GM18909 (cell line): ENCODE results near the gene GNG7.
A peak's percentile ranks its signal among the peaks of the same experiment; 100 is the strongest.
"Not testable (repeated sequence)": the region's sequence is repeated elsewhere in the genome, so short reads cannot be mapped to it uniquely, and the experiment has no call there.

Experiments used
- ATAC-seq: cut with Tn5 transposase; IDR thresholded peaks from one replicate; pipeline ENCODE4 v1.9.1; 2021; ENCODE audit warnings: mild to moderate bottlenecking; ENCODE audit not compliant: unreplicated experiment, poor library complexity

GNG7 gene

GRCh38 chr19:2609034-2609388 is 93.5 kb downstream of the GNG7 start:
- not testable (repeated sequence) for ATAC-seq

GRCh38 chr19:2608602-2608922 is 93.9 kb downstream of the GNG7 start:
- ATAC-seq, result no peak

- peak; percentile 42 for ATAC-seq
Measured at GRCh38 chr19:2607712-2608601, 94.5 kb downstream of the GNG7 start.

DNA sequence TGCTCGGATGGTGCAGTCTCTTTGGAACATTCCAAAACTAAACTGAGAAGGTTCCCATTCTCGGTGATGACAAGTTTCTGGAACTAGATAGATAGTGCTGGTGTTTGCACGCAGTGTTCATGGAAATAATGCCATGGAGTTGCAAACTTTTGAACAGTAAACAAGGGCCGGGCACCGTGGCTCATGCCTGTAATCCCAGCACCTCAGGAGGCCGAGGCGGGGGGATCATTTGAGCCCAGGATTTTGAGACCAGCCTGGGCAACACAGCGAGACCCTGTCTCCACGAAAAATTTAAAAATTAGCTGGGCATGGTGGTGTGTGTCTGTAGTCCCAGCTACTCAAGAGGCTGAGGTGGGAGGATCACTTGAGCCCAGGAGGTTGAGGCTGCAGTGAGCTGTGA is 95.7 kb downstream of the GNG7 start:
- not testable (repeated sequence) for ATAC-seq

DNA sequence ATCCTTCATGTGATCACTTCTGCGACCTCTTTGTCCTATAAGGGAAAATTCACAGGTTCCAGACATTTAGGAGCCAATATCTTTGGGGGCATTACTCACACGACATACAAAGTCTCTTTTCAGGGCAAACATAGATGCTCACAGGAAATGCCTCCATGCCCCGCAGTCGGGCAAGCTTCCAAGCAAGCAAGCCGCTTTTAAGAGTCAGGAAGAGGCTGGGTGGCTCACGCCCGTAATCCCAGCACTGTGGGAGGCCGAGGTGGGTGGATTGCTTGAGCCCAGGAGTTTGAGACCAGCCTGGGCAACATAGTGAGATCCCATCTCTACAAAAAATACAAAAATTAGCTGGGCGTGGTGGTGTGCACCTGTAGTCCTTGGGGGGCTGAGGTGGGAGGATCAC is 96.6 kb downstream of the GNG7 start:
- not testable (repeated sequence) for ATAC-seq

- no peak for ATAC-seq
Measured at GRCh38 chr19:2604747-2605329, 97.7 kb downstream of the GNG7 start.

DNA sequence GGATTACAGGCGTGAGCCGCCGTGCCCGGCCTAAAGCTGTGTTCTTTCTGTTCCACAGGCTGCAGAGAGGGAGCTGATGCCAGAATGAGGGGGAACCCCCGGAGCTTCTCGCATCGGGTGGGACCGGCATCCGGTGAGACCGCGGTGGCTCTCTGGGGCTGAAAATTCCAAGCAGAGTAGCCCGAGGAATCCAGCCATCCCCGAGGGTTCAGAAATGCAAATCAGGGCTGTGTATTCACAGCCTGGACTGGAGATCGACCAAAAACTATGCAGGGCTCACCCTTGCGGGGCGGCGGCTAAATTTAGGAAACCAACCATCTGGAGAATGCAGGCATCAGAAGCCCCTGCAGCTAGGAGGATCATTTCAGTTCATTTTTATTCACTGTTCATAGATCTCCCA is 99.2 kb downstream of the GNG7 start:
- no peak for ATAC-seq

DNA sequence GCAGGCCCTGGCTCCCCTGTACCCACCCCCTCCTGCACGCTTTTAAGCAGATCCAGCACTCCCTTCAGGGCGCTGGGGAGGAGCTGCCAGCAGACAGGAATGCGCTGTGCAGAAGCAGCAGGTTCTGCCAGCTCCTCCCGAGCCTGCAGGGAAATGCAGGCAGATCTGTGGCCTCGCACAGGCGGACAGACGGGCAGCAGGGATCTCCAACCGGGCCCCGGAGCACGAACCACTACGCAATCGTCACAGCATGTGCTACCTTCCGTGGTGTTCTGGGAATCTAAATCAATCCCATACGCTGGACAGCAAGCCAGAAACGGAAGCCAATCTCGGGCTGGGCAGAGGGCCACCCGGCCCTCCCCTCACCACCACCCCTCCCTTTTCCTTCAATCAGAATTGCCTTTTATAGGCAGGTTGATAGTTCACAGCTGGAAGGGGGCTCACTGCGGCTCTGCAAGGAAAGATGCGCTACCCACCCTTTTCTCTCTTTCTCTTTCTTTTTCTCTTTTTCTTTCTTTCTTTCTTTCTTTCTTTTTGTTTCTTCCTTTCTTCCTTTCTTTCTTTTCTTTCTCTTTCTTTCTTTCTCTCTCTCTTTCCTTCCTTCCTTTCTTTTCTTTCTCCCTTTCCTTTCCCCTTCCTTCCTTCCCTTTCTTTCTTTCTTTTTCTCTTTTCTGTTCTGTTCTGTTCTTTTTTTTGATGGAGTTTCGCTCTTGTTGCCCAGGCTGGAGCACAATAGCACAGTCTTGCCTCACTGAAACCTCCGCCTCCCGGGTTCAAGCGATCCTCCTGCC is 99.9 kb downstream of the GNG7 start:
- no peak for ATAC-seq

- no peak for ATAC-seq
Measured at GRCh38 chr19:2600914-2601870, 101.3 kb downstream of the GNG7 start.

DNA sequence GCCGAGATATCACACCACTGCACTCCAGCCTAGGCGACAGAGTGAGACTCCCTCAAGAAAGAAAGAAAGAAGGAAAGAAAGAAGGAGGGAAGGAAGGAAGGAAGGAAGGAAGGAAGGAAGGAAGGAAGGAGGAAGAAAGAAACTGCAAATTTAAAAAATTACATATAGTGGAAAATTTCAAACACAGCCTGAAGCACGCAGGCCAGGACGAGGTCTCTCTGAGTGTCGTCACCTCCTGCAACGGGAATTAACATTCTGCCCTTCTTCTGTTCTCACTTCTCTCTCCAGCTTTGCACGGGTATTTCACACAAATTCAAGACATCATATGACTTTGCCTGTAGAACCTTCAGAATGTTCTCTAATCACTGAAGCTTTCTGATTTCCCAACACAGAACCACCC is 108.2 kb downstream of the GNG7 start:
- ATAC-seq, result no peak

DNA sequence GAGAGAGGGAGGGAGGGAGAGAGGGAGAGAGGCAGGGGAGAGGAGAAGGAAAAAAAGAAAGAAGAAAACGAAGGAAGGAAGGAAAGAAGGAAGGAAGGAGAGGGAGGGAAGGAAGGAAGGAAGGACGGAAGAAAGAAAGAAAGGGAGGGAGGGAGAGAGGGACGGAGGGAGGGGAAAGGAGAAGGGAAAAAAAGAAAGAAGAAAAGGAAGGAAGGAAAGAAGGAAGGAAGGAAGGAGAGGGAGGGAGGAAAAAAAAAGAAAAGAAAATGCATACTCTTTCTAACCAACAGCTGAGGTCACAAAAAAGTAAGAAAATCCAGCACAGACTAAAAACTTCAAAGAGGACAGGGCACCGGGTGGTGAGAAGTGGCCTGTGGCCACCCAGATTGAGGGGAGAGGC is 109.7 kb downstream of the GNG7 start:
- ATAC-seq, result no peak

DNA sequence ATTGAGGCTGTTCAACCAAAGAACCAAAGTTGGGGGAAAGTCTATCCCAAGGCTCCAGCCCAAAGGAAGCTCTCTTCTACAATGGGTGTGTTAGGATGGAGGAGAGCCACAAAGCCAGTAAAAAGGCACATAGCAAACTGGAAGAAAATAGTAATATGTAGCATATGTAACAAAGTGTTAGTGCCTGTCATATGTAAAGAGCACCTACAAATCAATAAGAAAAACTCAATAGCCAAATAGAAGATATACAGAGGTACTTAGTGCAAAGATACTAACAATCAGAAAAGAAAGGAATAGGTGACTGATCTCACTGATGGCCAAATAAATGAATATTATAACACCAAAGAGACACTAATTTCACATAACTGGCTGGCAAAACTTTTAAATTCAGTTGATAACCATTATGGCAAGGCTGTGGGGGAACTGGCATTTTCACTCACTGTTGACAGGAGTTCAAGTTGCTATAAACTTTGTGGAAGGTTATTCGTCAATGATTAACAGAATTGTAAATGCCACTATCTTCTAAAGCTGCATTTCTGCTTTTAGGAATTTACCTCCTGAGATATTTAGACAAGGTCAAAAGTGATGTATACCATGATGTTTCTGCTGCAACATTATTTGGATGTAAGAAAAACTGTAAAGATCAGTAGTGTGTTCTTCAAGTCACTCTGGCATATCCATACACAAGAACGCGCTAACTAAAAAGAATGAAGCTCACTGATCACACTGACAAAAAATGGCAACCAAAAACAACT is 110.8 kb downstream of the GNG7 start:
- no peak for ATAC-seq

GRCh38 chr19:2590630-2591399 is 111.7 kb downstream of the GNG7 start:
- no peak for ATAC-seq

DNA sequence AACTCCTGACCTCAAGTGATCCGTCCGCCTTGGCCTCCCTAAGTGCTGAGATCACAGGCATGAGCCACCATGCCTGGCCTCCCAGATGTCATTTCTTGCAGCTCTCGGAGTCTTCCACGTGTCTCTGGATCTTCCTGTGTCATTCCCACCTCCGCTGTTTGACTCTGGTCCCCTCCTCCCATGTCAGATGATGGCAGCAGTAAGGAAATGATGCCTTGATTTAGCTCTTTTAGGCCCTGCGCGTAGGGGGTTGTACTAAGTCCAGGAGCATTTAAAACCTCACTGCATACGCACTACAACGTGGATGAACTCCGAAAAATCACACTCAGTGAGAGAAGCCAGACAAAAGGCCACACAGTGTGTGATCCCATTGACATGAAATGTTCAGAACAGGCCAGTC is 113.1 kb downstream of the GNG7 start:
- no peak for ATAC-seq

GRCh38 chr19:2588081-2588777 is 114.3 kb downstream of the GNG7 start:
- ATAC-seq, result no peak

- ATAC-seq, result no peak
Measured at GRCh38 chr19:2587001-2587719, 115.3 kb downstream of the GNG7 start.

DNA sequence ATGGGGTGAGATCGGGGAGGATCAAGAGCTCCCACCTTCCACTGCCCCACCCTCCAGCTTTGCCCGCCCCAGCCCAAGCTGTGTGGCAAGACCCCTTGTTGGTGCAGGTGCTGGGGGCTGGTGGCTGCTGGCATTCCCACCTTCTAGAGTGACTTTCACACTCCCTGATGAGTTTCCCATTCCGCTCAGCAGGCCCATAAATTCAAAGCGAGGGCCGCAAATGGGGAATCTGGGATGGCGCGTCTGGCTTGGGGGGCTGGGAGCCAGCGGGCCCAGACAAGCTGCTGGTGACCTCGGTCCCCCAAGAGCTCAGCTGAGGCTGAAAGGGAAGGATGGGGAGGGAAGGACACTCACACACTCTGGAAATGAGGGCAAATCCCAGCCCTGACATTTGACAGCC is 116.3 kb downstream of the GNG7 start:
- ATAC-seq, result no peak

DNA sequence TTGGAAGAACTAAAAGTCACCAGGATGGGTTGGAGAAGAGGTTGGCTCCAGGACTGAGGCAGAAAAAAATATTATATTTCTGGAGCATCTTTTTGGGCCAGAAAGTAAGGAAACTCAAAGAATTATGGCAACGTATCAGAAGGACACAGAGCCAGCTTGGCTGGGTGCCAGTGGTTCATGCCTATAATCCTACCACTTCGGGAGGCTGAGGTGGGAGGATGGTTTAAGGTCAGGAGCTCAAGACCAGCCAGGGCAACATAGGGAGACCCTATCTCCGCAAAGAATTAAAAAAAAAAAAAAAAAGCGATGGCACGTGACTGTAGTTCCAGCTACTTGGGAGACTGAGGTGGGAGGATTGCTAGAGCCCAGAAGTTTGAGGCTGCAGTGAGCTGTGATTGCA is 118.5 kb downstream of the GNG7 start:
- no peak for ATAC-seq
